H9 (cell line): ENCODE measurements around the gene GMPR2. TPM values are rescaled to one million over a fixed set of nuclear protein-coding genes. Genes with fewer than 3 reads are reported as not detected.
A peak's percentile ranks its signal among the peaks of the same experiment; 100 is the strongest.

ENCODE experiments used
- DNase-seq: peaks from one replicate; pipeline ENCODE4 v3.0.0-alpha.2; 2017
- H2AFZ ChIP-seq: one replicate; pipeline ENCODE4 v1.6.1; 2013; ENCODE audit warnings: mild to moderate bottlenecking, low read length, control low read depth, moderate library complexity
- H2AK5ac ChIP-seq: 2 replicates; pipeline ENCODE4 v1.6.1; 2013; ENCODE audit warnings: low read length, control low read depth, mixed read lengths; ENCODE audit not compliant: insufficient read length
- H2BK120ac ChIP-seq: one replicate; pipeline ENCODE4 v1.6.1; 2013; ENCODE audit warnings: low read depth, mild to moderate bottlenecking, low read length, control low read depth, inconsistent platforms; ENCODE audit not compliant: poor library complexity, severe bottlenecking
- H2BK12ac ChIP-seq: 2 replicates; pipeline ENCODE4 v1.6.1; 2013; ENCODE audit warnings: low read length, control low read depth, mixed read lengths, low read depth; ENCODE audit not compliant: insufficient read length
- H2BK15ac ChIP-seq: 2 replicates; pipeline ENCODE4 v1.6.1; 2013; ENCODE audit warnings: low read depth, low read length, control low read depth
- H2BK20ac ChIP-seq: one replicate; pipeline ENCODE4 v1.6.1; 2013; ENCODE audit warnings: low read depth, mild to moderate bottlenecking, low read length, control low read depth, inconsistent platforms; ENCODE audit not compliant: poor library complexity, severe bottlenecking
- H2BK5ac ChIP-seq: 2 replicates; pipeline ENCODE4 v1.6.1; 2013; ENCODE audit warnings: low read length, control low read depth, mixed read lengths; ENCODE audit not compliant: insufficient read length
- H3K14ac ChIP-seq: 2 replicates; pipeline ENCODE4 v1.6.1; 2013; ENCODE audit warnings: low read length, control low read depth; ENCODE audit not compliant: insufficient read depth
- H3K18ac ChIP-seq: 2 replicates; pipeline ENCODE4 v1.6.1; 2013; ENCODE audit warnings: low read depth, mild to moderate bottlenecking, mixed read lengths, low read length, control low read depth; ENCODE audit not compliant: insufficient read length
- H3K23ac ChIP-seq: 2 replicates; pipeline ENCODE4 v1.6.1; 2013; ENCODE audit warnings: low read length, control low read depth, mixed read lengths, low read depth; ENCODE audit not compliant: insufficient read length
- H3K23me2 ChIP-seq: 2 replicates; pipeline ENCODE4 v1.6.1; 2013; ENCODE audit warnings: low read depth, mild to moderate bottlenecking, mixed read lengths, low read length, control low read depth; ENCODE audit not compliant: insufficient read length, poor library complexity, severe bottlenecking
- H3K27ac ChIP-seq: 2 replicates; pipeline ENCODE4 v1.5.1; 2013; ENCODE audit warnings: low read length, control low read depth, mixed read lengths, low read depth; ENCODE audit not compliant: insufficient read length
- H3K27me3 ChIP-seq: 2 replicates; pipeline ENCODE4 v1.6.1; 2013; ENCODE audit warnings: low read length, control low read depth, inconsistent platforms; ENCODE audit not compliant: insufficient read depth
- H3K4ac ChIP-seq: 2 replicates; pipeline ENCODE4 v1.6.1; 2013; ENCODE audit warnings: low read depth, mild to moderate bottlenecking, control low read depth, inconsistent platforms, low read length, moderate library complexity
- H3K4me1 ChIP-seq: 2 replicates; pipeline ENCODE4 v1.6.1; 2013; ENCODE audit warnings: low read length, control low read depth, inconsistent platforms; ENCODE audit not compliant: insufficient read depth
- H3K4me2 ChIP-seq: 2 replicates; pipeline ENCODE4 v1.6.1; 2013; ENCODE audit warnings: low read length, control low read depth, mixed read lengths; ENCODE audit not compliant: insufficient read length, insufficient read depth
- H3K56ac ChIP-seq: 2 replicates; pipeline ENCODE4 v1.6.1; 2013; ENCODE audit warnings: low read depth, mild to moderate bottlenecking, mixed read lengths, low read length, control low read depth; ENCODE audit not compliant: insufficient read length
- H3K79me1 ChIP-seq: 2 replicates; pipeline ENCODE4 v1.6.1; 2013; ENCODE audit warnings: low read depth, mild to moderate bottlenecking, moderate library complexity, low read length, control low read depth, inconsistent platforms; ENCODE audit not compliant: insufficient read depth, poor library complexity, severe bottlenecking
- H3K79me2 ChIP-seq: 2 replicates; pipeline ENCODE4 v1.6.1; 2013; ENCODE audit warnings: low read length, control low read depth, inconsistent platforms; ENCODE audit not compliant: insufficient read depth
- H3K9ac ChIP-seq: 2 replicates; pipeline ENCODE4 v1.6.1; 2013; ENCODE audit warnings: low read length, control low read depth, mixed read lengths; ENCODE audit not compliant: insufficient read length; ENCODE audit errors: extremely low read depth
- H3K9me3 ChIP-seq: one replicate; pipeline ENCODE4 v1.6.1; 2013; ENCODE audit warnings: low read depth, low read length, inconsistent platforms; ENCODE audit not compliant: control insufficient read depth
- H3T11ph ChIP-seq: one replicate; pipeline ENCODE4 v1.6.1; 2013; ENCODE audit warnings: mild to moderate bottlenecking, low read length, control low read depth, inconsistent platforms
- H4K20me1 ChIP-seq: one replicate; pipeline ENCODE4 v1.6.1; 2013; ENCODE audit not compliant: control insufficient read depth, insufficient read length, insufficient read depth
- H4K5ac ChIP-seq: 2 replicates; pipeline ENCODE4 v1.6.1; 2013; ENCODE audit warnings: low read depth, mild to moderate bottlenecking, mixed read lengths, low read length, control low read depth; ENCODE audit not compliant: insufficient read length
- H4K8ac ChIP-seq: replicated peaks from 2 replicates; pipeline ENCODE4 v1.6.1; 2013; ENCODE audit warnings: low read length, control low read depth, mixed read lengths, low read depth; ENCODE audit not compliant: insufficient read length
- H4K91ac ChIP-seq: 2 replicates; pipeline ENCODE4 v1.6.1; 2013; ENCODE audit warnings: low read depth, mild to moderate bottlenecking, moderate library complexity, mixed read lengths, low read length, control low read depth; ENCODE audit not compliant: insufficient read length
- H3K27ac Mint-ChIP-seq, 3 experiments: 2 replicates in 2 of 3; 3 replicates in 1 of 3; pipeline ENCODE4 v1.8.0; 2020 to 2021; ENCODE audit warnings: mixed read lengths in 3 of 3, mild to moderate bottlenecking in 1 of 3, moderate library complexity in 1 of 3
- H3K27me3 Mint-ChIP-seq: 2 replicates; pipeline ENCODE4 v1.8.0; 2021; ENCODE audit warnings: low read depth, mild to moderate bottlenecking, moderate library complexity, mixed read lengths
- H3K36me3 Mint-ChIP-seq, 3 experiments: 2 replicates in 2 of 3; 3 replicates in 1 of 3; pipeline ENCODE4 v1.8.0; 2020 to 2021; ENCODE audit warnings: low read depth in 3 of 3, mixed read lengths in 3 of 3; ENCODE audit not compliant: insufficient read depth in 1 of 3
- H3K4me1 Mint-ChIP-seq, 2 experiments: 2 replicates each; pipeline ENCODE4 v1.8.0; 2020; ENCODE audit warnings: mixed read lengths in 2 of 2
- H3K4me3 Mint-ChIP-seq, 2 experiments: 2 replicates in 1 of 2; 3 replicates in 1 of 2; pipeline ENCODE4 v1.8.0; 2020 to 2021; ENCODE audit warnings: mild to moderate bottlenecking in 2 of 2, mixed read lengths in 2 of 2, moderate library complexity in 1 of 2
- H3K9me3 Mint-ChIP-seq, 2 experiments: 2 replicates in 1 of 2; 3 replicates in 1 of 2; pipeline ENCODE4 v1.8.0; 2020; ENCODE audit warnings: mild to moderate bottlenecking in 2 of 2, mixed read lengths in 2 of 2, moderate library complexity in 1 of 2
- WGBS: extraction: QIAGEN DNeasy Blood & Tissue Kit; methylation state at CpG from one replicate; pipeline ENCODE4 v1.1.7; 2013; ENCODE audit warnings: missing lambda C conversion rate, low lambda C conversion rate, mixed read lengths; ENCODE audit not compliant: insufficient read length; ENCODE audit errors: extremely low coverage; 5-methylcytosine and 5-hydroxymethylcytosine counted together
- total RNA-seq: library from RNA; stranded (reverse); gene quantifications from 2 replicates; pipeline ENCODE4 v1.2.1, GENCODE V29; 2021
- TF ChIP-seq, protein P1 (sequence below): fragments of 200-600 bp; sonication (generic); conservative IDR thresholded peaks from 3 replicates; pipeline ENCODE4 v1.8.0; 2021; ENCODE audit warnings: antibody characterized with exemption, mild to moderate bottlenecking

GMPR2 gene
- total RNA-seq, 1 experiment from 2014 or later = 84.7 TPM

DNA sequence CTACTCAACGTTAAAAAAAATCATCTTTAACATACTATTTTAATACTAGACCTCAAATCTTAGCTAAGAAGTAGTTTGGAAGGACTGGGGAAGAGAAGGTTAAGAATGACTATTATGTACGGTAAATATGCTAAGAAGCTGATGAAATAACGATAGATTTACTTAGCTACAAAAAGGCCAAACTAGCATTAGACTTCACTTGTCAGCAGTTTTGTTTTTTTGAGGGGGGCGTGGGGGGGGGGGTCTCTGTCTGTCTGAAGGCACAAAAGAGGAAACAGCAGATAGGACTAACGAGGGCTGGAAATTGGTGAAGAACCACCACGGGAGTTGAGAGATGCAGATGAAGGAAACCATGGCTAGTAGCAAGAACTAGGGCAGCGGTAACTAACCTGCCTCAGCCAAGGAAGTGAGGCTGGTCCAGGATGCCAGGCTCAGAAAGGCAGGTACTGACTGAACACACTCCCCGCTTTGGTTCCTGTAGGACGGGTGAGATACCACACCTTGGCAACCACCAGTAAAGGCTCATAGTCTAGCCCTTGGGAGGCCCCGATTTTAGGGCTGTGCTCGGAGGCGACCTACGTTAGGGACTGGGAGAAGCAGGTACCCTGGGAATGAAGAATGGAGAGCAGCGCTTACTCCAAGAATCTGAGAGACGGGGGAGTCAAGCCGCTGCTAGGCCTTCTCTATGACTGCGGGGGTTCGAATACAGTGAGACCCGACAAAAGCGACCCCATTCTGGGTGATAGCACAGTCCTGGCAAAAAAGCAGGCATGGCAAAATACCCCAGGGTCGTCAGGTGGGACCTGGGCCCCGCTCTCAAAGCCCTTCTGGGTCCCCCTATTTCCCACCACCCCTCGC is 1.2 kb upstream of the GMPR2 start:
- H3K36me3 Mint-ChIP-seq = peaks cover 14 to 39% (median 39%) of the 10 kb centered on the region in 3 experiments; a peak in 6 of 7 replicates
- Histone ChIP-seq H3K9me3 (no peaks in the 10 kb centered on the region), H4K20me1 (no peaks in the 10 kb centered on the region), H3K4ac (no peak overlapping the region), H3K4me2 (peak overlapping the region; percentile 99), H3K9ac (peak overlapping the region; percentile 75), H2BK20ac (no peak overlapping the region), H3K23me2 (peaks cover 15% of the 10 kb centered on the region), H3K27me3 (no peaks in the 10 kb centered on the region), H3K79me2 (peaks cover 3% of the 10 kb centered on the region; the same call in 1 of the 2 replicates), H4K91ac (no peak overlapping the region), H2BK15ac (no peak overlapping the region), H2AFZ (no peak overlapping the region), H3K27ac (peak overlapping the region; percentile 57), H4K8ac (peak overlapping the region; percentile 8), H2BK12ac (no peak overlapping the region), H3K56ac (no peak overlapping the region), H2AK5ac (no peak overlapping the region), H4K5ac (no peak overlapping the region), H3T11ph (no peak overlapping the region), H3K14ac (no peak overlapping the region; the same call in 1 of the 2 replicates), H2BK120ac (no peak overlapping the region), H3K79me1 (peaks cover 11% of the 10 kb centered on the region), H3K23ac (no peak overlapping the region), H3K4me1 (0 out of 2 replicates have a peak, but pooled peaks cover 6% of the 10 kb centered on the region), H3K18ac (no peak overlapping the region), H2BK5ac (no peak overlapping the region)
- WGBS = 100% methylated on average over 1 of the region's 23 CpGs
- TF ChIP-seq, protein P1, sequence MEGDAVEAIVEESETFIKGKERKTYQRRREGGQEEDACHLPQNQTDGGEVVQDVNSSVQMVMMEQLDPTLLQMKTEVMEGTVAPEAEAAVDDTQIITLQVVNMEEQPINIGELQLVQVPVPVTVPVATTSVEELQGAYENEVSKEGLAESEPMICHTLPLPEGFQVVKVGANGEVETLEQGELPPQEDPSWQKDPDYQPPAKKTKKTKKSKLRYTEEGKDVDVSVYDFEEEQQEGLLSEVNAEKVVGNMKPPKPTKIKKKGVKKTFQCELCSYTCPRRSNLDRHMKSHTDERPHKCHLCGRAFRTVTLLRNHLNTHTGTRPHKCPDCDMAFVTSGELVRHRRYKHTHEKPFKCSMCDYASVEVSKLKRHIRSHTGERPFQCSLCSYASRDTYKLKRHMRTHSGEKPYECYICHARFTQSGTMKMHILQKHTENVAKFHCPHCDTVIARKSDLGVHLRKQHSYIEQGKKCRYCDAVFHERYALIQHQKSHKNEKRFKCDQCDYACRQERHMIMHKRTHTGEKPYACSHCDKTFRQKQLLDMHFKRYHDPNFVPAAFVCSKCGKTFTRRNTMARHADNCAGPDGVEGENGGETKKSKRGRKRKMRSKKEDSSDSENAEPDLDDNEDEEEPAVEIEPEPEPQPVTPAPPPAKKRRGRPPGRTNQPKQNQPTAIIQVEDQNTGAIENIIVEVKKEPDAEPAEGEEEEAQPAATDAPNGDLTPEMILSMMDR = no peak
- H3K27ac Mint-ChIP-seq = peak overlapping the region; percentile 96 to 99 (median 98)
- H3K4me1 Mint-ChIP-seq = peaks cover 8 to 22% of the 10 kb centered on the region in 2 experiments
- H3K27me3 Mint-ChIP-seq = no peaks in the 10 kb centered on the region
- peak overlapping the region; percentile 98 to 99 for H3K4me3 Mint-ChIP-seq
- DNase-seq = no peak
- H3K9me3 Mint-ChIP-seq = no peaks in the 10 kb centered on the region
